GM23338 (cell line): ENCODE results near the gene STEAP3. TPM values are rescaled to one million over a fixed set of nuclear protein-coding genes. Genes with fewer than 3 reads are reported as not detected.

ENCODE experiments used
- ATAC-seq: fragments of 200-7000 bp; cut with Tn5 transposase; 3 replicates; pipeline ENCODE4 v1.9.1; 2020
- DNase-seq: peaks from one replicate; pipeline ENCODE4 v3.0.0-alpha.2; 2015; ENCODE audit warnings: low spot score
- H2AFZ ChIP-seq: fragments of 200-600 bp; sonication (generic); 2 replicates; pipeline ENCODE4 v1.8.0; 2016; ENCODE audit warnings: antibody characterized with exemption, mild to moderate bottlenecking, moderate library complexity
- H3F3A ChIP-seq: fragments of 200-600 bp; sonication (generic); replicated peaks from 2 replicates; pipeline ENCODE4 v1.8.0; 2017; ENCODE audit warnings: antibody characterized with exemption, mixed run types, low read depth
- H3K27ac ChIP-seq: fragments of 200-600 bp; sonication (generic); 2 replicates; pipeline ENCODE4 v1.6.1; 2016; ENCODE audit warnings: low read depth
- H3K27me3 ChIP-seq: fragments of 200-600 bp; sonication (generic); 2 replicates; pipeline ENCODE4 v1.8.0; 2016; ENCODE audit warnings: mild to moderate bottlenecking, mixed run types, moderate library complexity; ENCODE audit not compliant: insufficient read depth
- H3K36me3 ChIP-seq: fragments of 200-600 bp; sonication (generic); 2 replicates; pipeline ENCODE4 v1.8.0; 2016; ENCODE audit warnings: mild to moderate bottlenecking; ENCODE audit not compliant: insufficient read depth
- H3K4me1 ChIP-seq: fragments of 200-600 bp; sonication (generic); 2 replicates; pipeline ENCODE4 v1.8.0; 2016; ENCODE audit warnings: mild to moderate bottlenecking, moderate library complexity; ENCODE audit not compliant: insufficient read depth
- H3K4me2 ChIP-seq: fragments of 200-600 bp; sonication (generic); 2 replicates; pipeline ENCODE4 v1.7.1; 2017; ENCODE audit warnings: mixed run types
- H3K4me3 ChIP-seq: fragments of 200-600 bp; sonication (generic); 2 replicates; pipeline ENCODE4 v1.6.1; 2016; ENCODE audit warnings: mixed run types
- H3K79me2 ChIP-seq: fragments of 200-600 bp; sonication (generic); replicated peaks from 2 replicates; pipeline ENCODE4 v1.8.0; 2017; ENCODE audit warnings: mild to moderate bottlenecking; ENCODE audit not compliant: insufficient read depth
- H3K9me2 ChIP-seq: fragments of 200-600 bp; sonication (generic); 2 replicates; pipeline ENCODE4 v1.8.0; 2017; ENCODE audit not compliant: insufficient read depth
- H4K20me1 ChIP-seq: fragments of 200-600 bp; sonication (generic); replicated peaks from 2 replicates; pipeline ENCODE4 v1.8.0; 2017; ENCODE audit warnings: mild to moderate bottlenecking; ENCODE audit not compliant: insufficient read depth
- H3K27ac Mint-ChIP-seq: 2 replicates; pipeline ENCODE4 v1.8.0; 2020; ENCODE audit warnings: inconsistent platforms, mild to moderate bottlenecking, moderate library complexity, mixed read lengths
- H3K27me3 Mint-ChIP-seq: 3 replicates; pipeline ENCODE4 v1.8.0; 2022; ENCODE audit warnings: low read depth, mild to moderate bottlenecking, moderate library complexity, mixed read lengths, inconsistent platforms; ENCODE audit not compliant: insufficient read depth, poor library complexity
- H3K36me3 Mint-ChIP-seq: 3 replicates; pipeline ENCODE4 v1.8.0; 2021; ENCODE audit warnings: low read depth, mild to moderate bottlenecking, inconsistent platforms, moderate library complexity, mixed read lengths
- H3K4me1 Mint-ChIP-seq: 3 replicates; pipeline ENCODE4 v1.8.0; 2020; ENCODE audit warnings: mild to moderate bottlenecking, inconsistent platforms, mixed read lengths
- H3K4me3 Mint-ChIP-seq: 3 replicates; pipeline ENCODE4 v1.8.0; 2021; ENCODE audit warnings: moderate library complexity, mild to moderate bottlenecking, inconsistent platforms, mixed read lengths
- H3K9me3 Mint-ChIP-seq: 3 replicates; pipeline ENCODE4 v1.8.0; 2020; ENCODE audit warnings: moderate library complexity, mild to moderate bottlenecking, inconsistent platforms, mixed read lengths
- CREB1 ChIP-seq: fragments of 250-450 bp; sonication (Bioruptor Pico); IDR thresholded peaks from 2 replicates; pipeline ENCODE4 v1.5.0; 2020; ENCODE audit warnings: low read depth, mild to moderate bottlenecking, moderate library complexity
- CTCF ChIP-seq, 2 experiments: fragments of 200-600 bp in 1 of 2; sonication (generic) in 1 of 2; conservative IDR thresholded peaks; 2 replicates each; pipeline versions ENCODE4 v1.5.1 to v1.6.1; 2016 to 2017; ENCODE audit warnings: antibody characterized with exemption in 2 of 2, low read depth in 2 of 2, mild to moderate bottlenecking in 2 of 2, moderate library complexity in 1 of 2
- JUNB ChIP-seq: IDR thresholded peaks from one replicate; pipeline ENCODE4 v1.6.1; 2016; ENCODE audit warnings: antibody characterized with exemption; ENCODE audit not compliant: unreplicated experiment
- POLR2AphosphoS5 ChIP-seq: IDR thresholded peaks from 2 replicates; pipeline ENCODE4 v1.6.1; 2016; ENCODE audit warnings: antibody characterized with exemption, low read depth
- REST ChIP-seq: IDR thresholded peaks from one replicate; pipeline ENCODE4 v1.6.1; 2018; ENCODE audit warnings: antibody characterized with exemption; ENCODE audit not compliant: unreplicated experiment
- polyA plus RNA-seq: library from polyadenylated mRNA; unstranded; fragments of >200 nt; fragmentation: Nextera tagmentation; extraction: Ambion mirVana; gene quantifications from 2 replicates; pipeline ENCODE4 v1.2.1, GENCODE V29; 2016
- total RNA-seq: library from RNA; depleted of rRNA; stranded (reverse); fragments of >200 nt; shearing (Covaris generic); gene quantifications from 2 replicates; pipeline ENCODE4 v1.2.3, GENCODE V29; 2014
- TF ChIP-seq, protein P1 (sequence below): IDR thresholded peaks from 2 replicates; pipeline ENCODE4 v1.6.1; 2016; ENCODE audit warnings: antibody characterized with exemption

STEAP3 gene
- total and polyA plus RNA-seq, 2 experiments from 2014 or later, result 8.6 to 27.3 TPM

- TF ChIP-seq, protein P1, sequence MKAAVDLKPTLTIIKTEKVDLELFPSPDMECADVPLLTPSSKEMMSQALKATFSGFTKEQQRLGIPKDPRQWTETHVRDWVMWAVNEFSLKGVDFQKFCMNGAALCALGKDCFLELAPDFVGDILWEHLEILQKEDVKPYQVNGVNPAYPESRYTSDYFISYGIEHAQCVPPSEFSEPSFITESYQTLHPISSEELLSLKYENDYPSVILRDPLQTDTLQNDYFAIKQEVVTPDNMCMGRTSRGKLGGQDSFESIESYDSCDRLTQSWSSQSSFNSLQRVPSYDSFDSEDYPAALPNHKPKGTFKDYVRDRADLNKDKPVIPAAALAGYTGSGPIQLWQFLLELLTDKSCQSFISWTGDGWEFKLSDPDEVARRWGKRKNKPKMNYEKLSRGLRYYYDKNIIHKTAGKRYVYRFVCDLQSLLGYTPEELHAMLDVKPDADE, result no peak
- TF ChIP-seq JUNB (no peak), REST (no peak)
Measured at GRCh38 chr2:119307419-119308140, 83.9 kb downstream of the STEAP3 start (continued).

- no peak for TF ChIP-seq CREB1 (CRISPR knock-in tag)
- TF ChIP-seq CTCF (conservative IDR thresholded peaks at IDR 0.05; ENCODE audit: low read depth in 2 of 2), result no peak
- no peak for TF ChIP-seq POLR2AphosphoS5
- H3K36me3 Mint-ChIP-seq, result no peaks in the 10 kb centered on the region
- no peak overlapping the region for H3K4me3 Mint-ChIP-seq
- Histone ChIP-seq H3K4me2 (no peak overlapping the region), H3K79me2 (no peaks in the 10 kb centered on the region), H3K27ac (no peak overlapping the region), H3F3A (no peaks in the 10 kb centered on the region), H4K20me1 (no peaks in the 10 kb centered on the region), H3K4me1 (peaks cover 9% of the 10 kb centered on the region), H2AFZ (no peak overlapping the region), H3K36me3 (no peaks in the 10 kb centered on the region), H3K27me3 (no peaks in the 10 kb centered on the region), H3K9me2 (no peaks in the 10 kb centered on the region), H3K4me3 (no peak overlapping the region)
- no peaks in the 10 kb centered on the region for H3K9me3 Mint-ChIP-seq
- H3K27me3 Mint-ChIP-seq, result peaks cover 2% of the 10 kb centered on the region
- DNase-seq (no peak), ATAC-seq (no peak)
- H3K27ac Mint-ChIP-seq, result no peak overlapping the region
- peaks cover 36% of the 10 kb centered on the region for H3K4me1 Mint-ChIP-seq
Measured at GRCh38 chr2:119308793-119309330, 85.2 kb downstream of the STEAP3 start.
